SK-N-SH treated with all-trans-retinoic acid at 6 μM for 48 hours (cell line): Measurements from ENCODE around the gene BBC3.
"Not testable (repeated sequence)": the region's sequence is repeated elsewhere in the genome, so short reads cannot be mapped to it uniquely, and the experiment has no call there.

Source experiments
- ATAC-seq: fragments of 200-7000 bp; cut with Tn5 transposase; 3 replicates; pipeline ENCODE4 v1.9.1; 2020; ENCODE audit warnings: mild to moderate bottlenecking, moderate library complexity
- ARNTL ChIP-seq: fragments of 450-650 bp; formaldehyde crosslinking; IDR thresholded peaks from 2 replicates; pipeline ENCODE4 v1.5.0; 2020; ENCODE audit warnings: low read depth, mild to moderate bottlenecking, moderate library complexity, borderline replicate concordance
- BACH2 ChIP-seq: fragments of 250-450 bp; sonication (Bioruptor Pico); IDR thresholded peaks from 2 replicates; pipeline ENCODE4 v1.9.0; 2021; ENCODE audit warnings: mild to moderate bottlenecking, borderline replicate concordance
- GLIS3 ChIP-seq: fragments of 250-450 bp; sonication (Bioruptor Pico); IDR thresholded peaks from 2 replicates; pipeline ENCODE4 v1.5.0; 2020; ENCODE audit warnings: mild to moderate bottlenecking, moderate library complexity
- OSR1 ChIP-seq: fragments of 250-450 bp; sonication (Bioruptor Pico); IDR thresholded peaks from 2 replicates; pipeline ENCODE4 v1.8.0; 2022; ENCODE audit warnings: moderate library complexity, mild to moderate bottlenecking, inconsistent platforms
- PPARA ChIP-seq: fragments of 250-450 bp; sonication (Bioruptor Pico); IDR thresholded peaks from 2 replicates; pipeline ENCODE4 v1.5.0; 2020; ENCODE audit warnings: mild to moderate bottlenecking, borderline replicate concordance
- RARB ChIP-seq: fragments of 250-450 bp; sonication (Bioruptor Pico); IDR thresholded peaks from 2 replicates; pipeline ENCODE4 v1.8.0; 2021; ENCODE audit warnings: mild to moderate bottlenecking, moderate library complexity
- SNAI2 ChIP-seq: fragments of 250-450 bp; sonication (Bioruptor Pico); IDR thresholded peaks from 2 replicates; pipeline ENCODE4 v1.5.0; 2020; ENCODE audit warnings: mild to moderate bottlenecking, moderate library complexity
- TOX ChIP-seq: fragments of 250-450 bp; sonication (Bioruptor Pico); IDR thresholded peaks from 2 replicates; pipeline ENCODE4 v1.8.0; 2021; ENCODE audit warnings: mild to moderate bottlenecking, moderate library complexity, borderline replicate concordance
- ZC3H10 ChIP-seq: fragments of 250-450 bp; sonication (Bioruptor Pico); IDR thresholded peaks from 2 replicates; pipeline ENCODE4 v1.5.1; 2021; ENCODE audit warnings: mild to moderate bottlenecking, moderate library complexity
- ZFP3 ChIP-seq: fragments of 250-450 bp; sonication (Bioruptor Pico); IDR thresholded peaks from 2 replicates; pipeline ENCODE4 v1.5.0; 2020; ENCODE audit warnings: mild to moderate bottlenecking, moderate library complexity
- ZFP30 ChIP-seq: fragments of 450-650 bp; formaldehyde crosslinking; IDR thresholded peaks from 2 replicates; pipeline ENCODE4 v1.5.0; 2022; ENCODE audit warnings: mild to moderate bottlenecking, moderate library complexity
- ZNF70 ChIP-seq: fragments of 450-650 bp; formaldehyde crosslinking; IDR thresholded peaks from 2 replicates; pipeline ENCODE4 v1.5.0; 2020; ENCODE audit warnings: mild to moderate bottlenecking, moderate library complexity
- ZNF8 ChIP-seq: fragments of 450-650 bp; formaldehyde crosslinking; IDR thresholded peaks from 2 replicates; pipeline ENCODE4 v1.5.0; 2020; ENCODE audit warnings: mild to moderate bottlenecking, moderate library complexity
- TF ChIP-seq, protein P1 (sequence below): fragments of 250-450 bp; sonication (Bioruptor Pico); IDR thresholded peaks from 2 replicates; pipeline ENCODE4 v1.5.0; 2020; ENCODE audit warnings: mild to moderate bottlenecking, moderate library complexity
- TF ChIP-seq, protein P2 (sequence below): fragments of 250-450 bp; sonication (Bioruptor Pico); IDR thresholded peaks from 2 replicates; pipeline ENCODE4 v1.5.1; 2020; ENCODE audit warnings: low read depth, mild to moderate bottlenecking, moderate library complexity
- TF ChIP-seq, protein P3 (sequence below): fragments of 250-450 bp; sonication (Bioruptor Pico); IDR thresholded peaks from 2 replicates; pipeline ENCODE4 v1.8.0; 2020; ENCODE audit warnings: mild to moderate bottlenecking, moderate library complexity, borderline replicate concordance
- TF ChIP-seq, protein P4 (sequence below): fragments of 250-450 bp; sonication (Bioruptor Pico); IDR thresholded peaks from 2 replicates; pipeline ENCODE4 v1.8.0; 2021; ENCODE audit warnings: low read depth, mild to moderate bottlenecking, moderate library complexity, borderline replicate concordance

Gene BBC3

DNA sequence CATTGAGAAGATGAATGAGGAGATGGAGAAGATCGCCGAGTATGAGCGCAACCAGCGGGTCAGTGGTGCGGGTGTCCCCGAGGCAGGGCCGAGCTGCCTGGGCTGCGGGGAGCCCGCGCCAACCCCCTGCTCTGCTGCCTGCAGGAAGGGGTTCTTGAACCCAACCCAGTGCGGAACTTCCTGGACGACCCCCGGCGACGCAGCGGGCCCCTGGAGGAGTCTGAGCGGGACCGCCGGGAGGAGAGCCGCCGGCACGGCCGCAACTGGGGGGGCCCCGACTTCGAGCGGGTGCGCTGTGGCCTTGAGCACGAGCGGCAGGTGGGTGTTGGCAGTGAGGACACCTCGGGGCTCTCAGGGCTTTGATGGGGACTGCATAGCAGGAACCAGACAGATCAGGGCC, 33.6 kb upstream of the BBC3 start:
- no peak for ATAC-seq
- TF ChIP-seq SNAI2 (CRISPR knock-in tag), result no peak
- no peak for TF ChIP-seq GLIS3 (CRISPR knock-in tag)
- no peak for TF ChIP-seq ZFP3
- TF ChIP-seq, protein P1, sequence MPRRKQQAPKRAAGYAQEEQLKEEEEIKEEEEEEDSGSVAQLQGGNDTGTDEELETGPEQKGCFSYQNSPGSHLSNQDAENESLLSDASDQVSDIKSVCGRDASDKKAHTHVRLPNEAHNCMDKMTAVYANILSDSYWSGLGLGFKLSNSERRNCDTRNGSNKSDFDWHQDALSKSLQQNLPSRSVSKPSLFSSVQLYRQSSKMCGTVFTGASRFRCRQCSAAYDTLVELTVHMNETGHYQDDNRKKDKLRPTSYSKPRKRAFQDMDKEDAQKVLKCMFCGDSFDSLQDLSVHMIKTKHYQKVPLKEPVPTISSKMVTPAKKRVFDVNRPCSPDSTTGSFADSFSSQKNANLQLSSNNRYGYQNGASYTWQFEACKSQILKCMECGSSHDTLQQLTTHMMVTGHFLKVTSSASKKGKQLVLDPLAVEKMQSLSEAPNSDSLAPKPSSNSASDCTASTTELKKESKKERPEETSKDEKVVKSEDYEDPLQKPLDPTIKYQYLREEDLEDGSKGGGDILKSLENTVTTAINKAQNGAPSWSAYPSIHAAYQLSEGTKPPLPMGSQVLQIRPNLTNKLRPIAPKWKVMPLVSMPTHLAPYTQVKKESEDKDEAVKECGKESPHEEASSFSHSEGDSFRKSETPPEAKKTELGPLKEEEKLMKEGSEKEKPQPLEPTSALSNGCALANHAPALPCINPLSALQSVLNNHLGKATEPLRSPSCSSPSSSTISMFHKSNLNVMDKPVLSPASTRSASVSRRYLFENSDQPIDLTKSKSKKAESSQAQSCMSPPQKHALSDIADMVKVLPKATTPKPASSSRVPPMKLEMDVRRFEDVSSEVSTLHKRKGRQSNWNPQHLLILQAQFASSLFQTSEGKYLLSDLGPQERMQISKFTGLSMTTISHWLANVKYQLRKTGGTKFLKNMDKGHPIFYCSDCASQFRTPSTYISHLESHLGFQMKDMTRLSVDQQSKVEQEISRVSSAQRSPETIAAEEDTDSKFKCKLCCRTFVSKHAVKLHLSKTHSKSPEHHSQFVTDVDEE (CRISPR knock-in tag), result no peak
- no peak for TF ChIP-seq ARNTL (CRISPR knock-in tag)

DNA sequence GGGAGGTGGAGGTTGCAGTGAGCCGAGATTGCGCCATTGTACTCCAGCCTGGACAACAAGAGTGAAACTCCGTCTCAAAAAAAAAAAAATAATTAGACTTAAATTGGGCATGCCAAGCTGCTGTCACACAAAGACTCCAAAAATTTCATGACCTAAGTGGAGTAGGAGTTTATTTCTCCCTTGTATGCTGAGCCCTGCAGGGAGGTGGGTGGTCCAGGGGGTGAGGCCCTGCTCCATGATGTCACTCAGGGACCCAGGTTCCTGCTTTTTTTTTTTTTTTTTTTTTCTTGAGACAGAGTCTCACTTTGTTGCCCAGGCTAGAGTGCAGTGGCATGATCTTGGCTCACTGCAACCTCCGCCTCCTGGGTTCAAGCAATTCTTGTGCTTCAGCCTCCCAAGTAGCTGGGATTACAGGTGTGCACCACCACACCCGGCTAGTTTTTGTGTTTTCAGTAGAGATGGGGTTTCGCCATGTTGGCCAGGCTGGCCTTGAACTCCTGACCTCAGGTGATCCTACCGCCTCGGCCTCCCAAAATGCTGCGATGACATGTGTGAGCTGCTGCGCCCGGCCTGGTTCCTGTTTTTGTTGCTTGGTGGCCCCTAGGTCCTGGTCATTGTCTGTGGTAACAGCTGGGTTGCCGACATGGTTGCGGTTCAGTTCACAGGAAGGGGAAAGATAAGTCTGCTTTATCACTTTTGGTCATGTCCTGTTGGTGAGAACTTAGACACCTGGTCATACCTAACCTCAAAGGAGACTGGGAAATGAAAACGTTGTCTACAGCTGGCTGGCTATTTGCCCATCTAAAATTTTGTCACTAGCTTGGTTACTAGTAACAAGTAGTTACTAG, 31.2 kb upstream of the BBC3 start:
- ATAC-seq, result not testable (repeated sequence)

DNA sequence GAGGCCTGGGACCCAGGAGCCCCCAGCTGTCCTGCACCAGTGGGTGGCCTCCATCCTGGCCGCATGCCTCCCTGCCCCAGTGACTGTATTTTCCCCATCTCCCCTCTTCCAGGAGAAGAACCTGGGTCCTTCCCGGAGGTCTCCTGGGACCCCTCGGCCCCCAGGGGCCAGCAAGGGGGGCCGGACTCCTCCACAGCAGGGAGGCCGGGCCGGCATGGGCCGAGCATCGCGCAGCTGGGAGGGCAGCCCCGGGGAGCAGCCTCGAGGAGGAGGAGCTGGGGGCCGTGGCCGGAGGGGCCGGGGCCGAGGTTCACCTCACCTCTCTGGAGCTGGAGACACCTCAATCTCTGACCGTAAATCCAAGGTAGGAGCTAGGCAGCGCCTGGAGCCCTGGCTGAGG, 29.5 kb upstream of the BBC3 start:
- no peak for ATAC-seq

More for the DNA sequence above, 29.5 kb upstream of the BBC3 start:
- no peak for TF ChIP-seq PPARA
- TF ChIP-seq, protein P2, sequence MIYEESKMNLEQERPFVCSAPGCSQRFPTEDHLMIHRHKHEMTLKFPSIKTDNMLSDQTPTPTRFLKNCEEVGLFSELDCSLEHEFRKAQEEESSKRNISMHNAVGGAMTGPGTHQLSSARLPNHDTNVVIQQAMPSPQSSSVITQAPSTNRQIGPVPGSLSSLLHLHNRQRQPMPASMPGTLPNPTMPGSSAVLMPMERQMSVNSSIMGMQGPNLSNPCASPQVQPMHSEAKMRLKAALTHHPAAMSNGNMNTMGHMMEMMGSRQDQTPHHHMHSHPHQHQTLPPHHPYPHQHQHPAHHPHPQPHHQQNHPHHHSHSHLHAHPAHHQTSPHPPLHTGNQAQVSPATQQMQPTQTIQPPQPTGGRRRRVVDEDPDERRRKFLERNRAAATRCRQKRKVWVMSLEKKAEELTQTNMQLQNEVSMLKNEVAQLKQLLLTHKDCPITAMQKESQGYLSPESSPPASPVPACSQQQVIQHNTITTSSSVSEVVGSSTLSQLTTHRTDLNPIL (CRISPR knock-in tag), result no peak
- TF ChIP-seq BACH2 (CRISPR knock-in tag), result no peak
- TF ChIP-seq, protein P3, sequence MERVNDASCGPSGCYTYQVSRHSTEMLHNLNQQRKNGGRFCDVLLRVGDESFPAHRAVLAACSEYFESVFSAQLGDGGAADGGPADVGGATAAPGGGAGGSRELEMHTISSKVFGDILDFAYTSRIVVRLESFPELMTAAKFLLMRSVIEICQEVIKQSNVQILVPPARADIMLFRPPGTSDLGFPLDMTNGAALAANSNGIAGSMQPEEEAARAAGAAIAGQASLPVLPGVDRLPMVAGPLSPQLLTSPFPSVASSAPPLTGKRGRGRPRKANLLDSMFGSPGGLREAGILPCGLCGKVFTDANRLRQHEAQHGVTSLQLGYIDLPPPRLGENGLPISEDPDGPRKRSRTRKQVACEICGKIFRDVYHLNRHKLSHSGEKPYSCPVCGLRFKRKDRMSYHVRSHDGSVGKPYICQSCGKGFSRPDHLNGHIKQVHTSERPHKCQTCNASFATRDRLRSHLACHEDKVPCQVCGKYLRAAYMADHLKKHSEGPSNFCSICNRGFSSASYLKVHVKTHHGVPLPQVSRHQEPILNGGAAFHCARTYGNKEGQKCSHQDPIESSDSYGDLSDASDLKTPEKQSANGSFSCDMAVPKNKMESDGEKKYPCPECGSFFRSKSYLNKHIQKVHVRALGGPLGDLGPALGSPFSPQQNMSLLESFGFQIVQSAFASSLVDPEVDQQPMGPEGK (CRISPR knock-in tag), result no peak
- TF ChIP-seq, protein P4, sequence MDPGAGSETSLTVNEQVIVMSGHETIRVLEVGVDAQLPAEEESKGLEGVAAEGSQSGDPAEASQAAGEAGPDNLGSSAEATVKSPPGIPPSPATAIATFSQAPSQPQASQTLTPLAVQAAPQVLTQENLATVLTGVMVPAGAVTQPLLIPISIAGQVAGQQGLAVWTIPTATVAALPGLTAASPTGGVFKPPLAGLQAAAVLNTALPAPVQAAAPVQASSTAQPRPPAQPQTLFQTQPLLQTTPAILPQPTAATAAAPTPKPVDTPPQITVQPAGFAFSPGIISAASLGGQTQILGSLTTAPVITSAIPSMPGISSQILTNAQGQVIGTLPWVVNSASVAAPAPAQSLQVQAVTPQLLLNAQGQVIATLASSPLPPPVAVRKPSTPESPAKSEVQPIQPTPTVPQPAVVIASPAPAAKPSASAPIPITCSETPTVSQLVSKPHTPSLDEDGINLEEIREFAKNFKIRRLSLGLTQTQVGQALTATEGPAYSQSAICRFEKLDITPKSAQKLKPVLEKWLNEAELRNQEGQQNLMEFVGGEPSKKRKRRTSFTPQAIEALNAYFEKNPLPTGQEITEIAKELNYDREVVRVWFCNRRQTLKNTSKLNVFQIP, result no peak
- TF ChIP-seq ZNF8 (CRISPR knock-in tag), result no peak
- TF ChIP-seq SNAI2 (CRISPR knock-in tag), result no peak
- no peak for TF ChIP-seq ZFP30 (CRISPR knock-in tag)
- TF ChIP-seq RARB (CRISPR knock-in tag), result no peak
- no peak for TF ChIP-seq TOX (CRISPR knock-in tag)
- TF ChIP-seq ZC3H10 (CRISPR knock-in tag), result no peak
- TF ChIP-seq, protein P1 (CRISPR knock-in tag), result no peak
- no peak for TF ChIP-seq OSR1 (CRISPR knock-in tag)
- no peak for TF ChIP-seq ZNF70
